D721Med (cell line): ENCODE measurements around the gene BRWD1.
A peak's percentile ranks its signal among the peaks of the same experiment; 100 is the strongest.
"Not testable (repeated sequence)": the region's sequence is repeated elsewhere in the genome, so short reads cannot be mapped to it uniquely, and the experiment has no call there.

Experiments
- DNase-seq: peaks from one replicate; pipeline ENCODE4 v3.0.0; 2011; ENCODE audit warnings: low spot score; ENCODE audit not compliant: insufficient read length
- FAIRE-seq: peaks from 2 replicates; lab custom pipeline; 2011; peaks lifted over from hg19 to GRCh38; lab: Jason Lieb, UNC
- TF ChIP-seq, protein P1 (sequence below): IDR thresholded peaks from 2 replicates; pipeline ENCODE4 v1.5.1; 2012; ENCODE audit warnings: mild to moderate bottlenecking, control low read depth; ENCODE audit not compliant: insufficient read depth; ENCODE audit errors: missing control alignments

The BRWD1 gene

GRCh38 chr21:39251326-39251725, 62.1 kb downstream of the BRWD1 start:
- TF ChIP-seq, protein P1, sequence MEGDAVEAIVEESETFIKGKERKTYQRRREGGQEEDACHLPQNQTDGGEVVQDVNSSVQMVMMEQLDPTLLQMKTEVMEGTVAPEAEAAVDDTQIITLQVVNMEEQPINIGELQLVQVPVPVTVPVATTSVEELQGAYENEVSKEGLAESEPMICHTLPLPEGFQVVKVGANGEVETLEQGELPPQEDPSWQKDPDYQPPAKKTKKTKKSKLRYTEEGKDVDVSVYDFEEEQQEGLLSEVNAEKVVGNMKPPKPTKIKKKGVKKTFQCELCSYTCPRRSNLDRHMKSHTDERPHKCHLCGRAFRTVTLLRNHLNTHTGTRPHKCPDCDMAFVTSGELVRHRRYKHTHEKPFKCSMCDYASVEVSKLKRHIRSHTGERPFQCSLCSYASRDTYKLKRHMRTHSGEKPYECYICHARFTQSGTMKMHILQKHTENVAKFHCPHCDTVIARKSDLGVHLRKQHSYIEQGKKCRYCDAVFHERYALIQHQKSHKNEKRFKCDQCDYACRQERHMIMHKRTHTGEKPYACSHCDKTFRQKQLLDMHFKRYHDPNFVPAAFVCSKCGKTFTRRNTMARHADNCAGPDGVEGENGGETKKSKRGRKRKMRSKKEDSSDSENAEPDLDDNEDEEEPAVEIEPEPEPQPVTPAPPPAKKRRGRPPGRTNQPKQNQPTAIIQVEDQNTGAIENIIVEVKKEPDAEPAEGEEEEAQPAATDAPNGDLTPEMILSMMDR: no peak
- FAIRE-seq: no peak
- DNase-seq: no peak

DNA sequence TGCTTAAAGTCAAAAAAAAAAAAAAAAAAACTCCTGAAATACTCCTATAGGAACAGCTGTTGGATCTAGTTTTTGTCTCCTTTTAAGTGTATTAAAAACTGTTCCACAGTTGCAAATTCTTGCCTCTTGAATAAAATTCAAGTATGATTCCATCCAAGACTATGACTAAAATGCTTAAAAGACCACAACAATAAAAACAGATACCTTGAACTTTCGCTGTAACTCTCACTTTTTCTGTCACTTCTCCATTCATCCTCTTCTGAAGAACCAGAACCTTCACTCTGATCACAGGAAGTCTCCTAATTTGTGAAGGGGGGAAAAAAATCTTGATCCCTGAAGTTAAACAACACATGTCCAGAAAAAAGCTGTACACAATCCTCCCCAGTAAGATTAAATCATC, 75.2 kb downstream of the BRWD1 start:
- TF ChIP-seq, protein P1: no peak

DNA sequence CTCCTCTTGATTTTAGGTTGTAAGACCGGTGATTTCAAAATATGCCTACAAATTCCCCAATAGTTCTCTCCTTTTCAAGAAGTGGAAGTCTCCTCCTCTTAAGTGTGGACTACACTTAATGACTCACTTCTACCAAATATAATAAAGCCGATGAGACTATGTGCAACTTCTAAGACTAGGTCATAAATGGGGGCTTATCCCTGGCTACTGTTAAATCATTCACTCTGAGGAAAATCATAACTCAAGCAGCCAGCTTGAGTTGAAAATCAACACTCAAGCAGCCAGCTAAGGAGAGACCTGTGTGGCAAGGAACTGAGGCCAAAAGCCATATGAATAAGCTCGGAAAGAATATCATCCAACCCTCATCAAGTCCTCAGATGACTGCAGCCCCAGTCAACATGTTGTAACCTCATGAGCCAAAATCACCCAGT, 80.6 kb downstream of the BRWD1 start:
- DNase-seq: no peak
- TF ChIP-seq, protein P1: no peak
- no peak for FAIRE-seq

More for the DNA sequence above, 75.2 kb downstream of the BRWD1 start:
- no peak for DNase-seq
- FAIRE-seq: no peak

- FAIRE-seq: no peak
These were observed 88.5 kb downstream of the BRWD1 start for GRCh38 chr21:39224930-39225329.

DNA sequence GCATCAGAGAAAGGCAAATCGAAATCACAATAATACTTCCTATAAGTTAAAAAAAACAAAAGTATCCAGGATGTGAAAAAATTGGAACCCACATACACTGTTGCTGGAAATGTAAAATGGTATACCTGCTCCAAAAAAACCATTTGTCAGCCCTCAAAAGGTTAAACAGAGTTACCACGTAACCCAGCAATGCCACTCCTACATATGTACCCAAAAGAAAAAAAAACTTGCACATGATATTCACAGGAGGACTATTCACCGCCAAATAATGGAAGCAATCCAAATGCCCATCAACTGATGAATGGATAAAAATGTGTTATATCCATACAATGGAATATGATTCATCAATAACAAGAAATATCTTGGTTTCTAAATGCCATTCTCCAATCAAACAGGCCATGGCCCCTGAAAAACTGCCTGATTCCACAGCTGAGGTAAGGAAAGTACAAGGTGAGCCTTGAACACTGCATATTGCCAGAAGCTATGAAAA, 91.4 kb downstream of the BRWD1 start:
- TF ChIP-seq, protein P1: no peak
- FAIRE-seq: peak; percentile 72
- no peak for DNase-seq

More at GRCh38 chr21:39224930-39225329, 88.5 kb downstream of the BRWD1 start:
- TF ChIP-seq, protein P1: no peak
- DNase-seq: no peak

- DNase-seq (no peak), FAIRE-seq (no peak)
- TF ChIP-seq, protein P1: no peak
These were observed 92.0 kb downstream of the BRWD1 start for GRCh38 chr21:39221282-39221996.

GRCh38 chr21:39220875-39221274, 92.6 kb downstream of the BRWD1 start:
- FAIRE-seq, DNase-seq: not testable (repeated sequence)
